Activated CD8-positive, alpha-beta memory T cell treated with anti-CD3 and anti-CD28 coated beads for 24 hours (primary cell): ENCODE results near the gene EIF4EBP2.

Source experiments
- DNase-seq: peaks from one replicate; pipeline ENCODE4 v3.0.0-alpha.2; 2020

The EIF4EBP2 gene

GRCh38 chr10:70462349-70462984, 58.5 kb downstream of the EIF4EBP2 start:
- no peak for DNase-seq

- no peak for DNase-seq
Measured at GRCh38 chr10:70465278-70465677, 61.3 kb downstream of the EIF4EBP2 start.

DNA sequence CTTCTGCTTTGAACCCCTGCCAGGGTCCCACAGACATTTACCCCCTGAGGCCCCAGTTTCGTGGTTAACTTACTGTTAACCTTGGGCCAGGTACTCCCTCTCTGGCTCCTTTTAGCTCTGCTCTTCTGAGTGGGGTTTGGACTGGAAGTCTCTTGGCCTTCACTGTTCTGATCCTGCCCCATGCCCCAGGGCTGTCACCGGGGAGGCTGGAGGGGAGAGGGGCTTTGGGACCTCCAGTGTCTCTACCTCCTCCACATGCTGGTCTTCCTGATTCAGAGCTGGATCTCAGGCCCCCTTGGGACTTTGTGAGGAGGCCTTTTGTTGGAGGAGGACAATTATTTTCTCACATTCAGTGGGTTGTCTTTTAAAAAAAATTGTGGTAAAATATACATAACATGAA, 61.9 kb downstream of the EIF4EBP2 start:
- no peak for DNase-seq

- DNase-seq, result no peak
Measured at GRCh38 chr10:70466951-70467350, 63.0 kb downstream of the EIF4EBP2 start.

GRCh38 chr10:70472799-70473454, 69.0 kb downstream of the EIF4EBP2 start:
- DNase-seq, result no peak

DNA sequence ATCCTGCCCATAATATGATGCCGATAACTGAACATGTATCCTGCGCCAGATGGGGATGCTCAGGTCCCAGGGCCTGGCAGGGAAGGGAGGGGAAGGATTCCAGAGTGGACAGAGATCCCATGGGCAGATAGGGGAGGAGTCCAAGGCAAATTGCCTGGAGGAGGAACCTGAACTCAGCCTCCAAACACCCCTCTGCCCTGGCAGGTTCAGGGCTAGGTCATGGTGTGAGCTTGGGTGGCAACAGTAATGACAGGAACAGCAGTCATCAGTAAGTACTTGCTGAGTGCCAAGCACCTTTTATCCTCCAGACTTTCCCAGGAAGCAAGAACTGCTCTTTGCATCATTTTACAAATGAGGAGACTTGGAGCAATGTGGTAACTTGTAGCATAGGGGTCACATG, 70.8 kb downstream of the EIF4EBP2 start:
- no peak for DNase-seq

GRCh38 chr10:70475661-70476060, 71.7 kb downstream of the EIF4EBP2 start:
- DNase-seq, result no peak

GRCh38 chr10:70476249-70477035, 72.5 kb downstream of the EIF4EBP2 start:
- no peak for DNase-seq

- DNase-seq, result no peak
Measured at GRCh38 chr10:70477661-70478162, 73.8 kb downstream of the EIF4EBP2 start.
